ENCODE data around the gene UNC5A. TPM values are rescaled to one million over a fixed set of nuclear protein-coding genes. Genes with fewer than 3 reads are reported as not detected.

UNC5A gene
- total and polyA plus RNA-seq, 9 of the 15 experiments (the other 6 are each of a cell fraction or from before 2014, with no cell fraction given) = not detected

- ATAC-seq (no peak), FAIRE-seq (no peak), DNase-seq (ENCODE audit: extremely low read depth in 1 of 4, low spot score in 3 of 4) (no peak)
- Histone ChIP-seq H3K4me2 (ENCODE audit: insufficient read depth, low read length) (no peak overlapping the region), H3K9me3 (replicated peaks; ENCODE audit: control insufficient read depth, insufficient read depth, low read depth, low read length) (no peaks in the 10 kb centered on the region), H3K9ac (ENCODE audit: insufficient read depth in 1 of 2, low read depth in 2 of 2, low read length in 2 of 2) (no peak overlapping the region), H3K9me1 (ENCODE audit: control insufficient read depth, insufficient read depth, low read length) (peaks cover 3% of the 10 kb centered on the region), H4K20me1 (replicated peaks; ENCODE audit: control insufficient read depth, insufficient read depth, low read length) (0 out of 2 replicates have a peak, but pooled peaks cover 7% of the 10 kb centered on the region), H3K27me3 (ENCODE audit: control insufficient read depth in 2 of 2, insufficient read depth in 2 of 2, low read length in 2 of 2) (peaks cover 4 to 28% of the 10 kb centered on the region in 2 experiments; a peak in 3 of 5 replicates), H2AFZ (ENCODE audit: low read depth, low read length) (no peak overlapping the region), H3K36me3 (ENCODE audit: control insufficient read depth, insufficient read depth, low read length) (no peaks in the 10 kb centered on the region), H3K4me1 (replicated peaks in 1 of 2; ENCODE audit: control insufficient read depth in 2 of 2, insufficient read depth in 2 of 2, low read length in 2 of 2) (no peaks in the 10 kb centered on the region; a peak in 2 of 5 replicates), H3K27ac (ENCODE audit: extremely low read depth, low read depth, low read length) (no peak overlapping the region), H3K4me3 (no peak overlapping the region), H3K79me2 (ENCODE audit: control insufficient read depth, insufficient read depth, low read length) (no peaks in the 10 kb centered on the region)
- TF ChIP-seq MCM7 (IDR thresholded peaks at IDR 0.05) (no peak), SAP30 (IDR thresholded peaks at IDR 0.05; ENCODE audit: borderline replicate concordance, insufficient read depth, low read depth, low read length, poor library complexity, severe bottlenecking) (no peak), STAT5B (CRISPR knock-in tag; IDR thresholded peaks at IDR 0.05) (no peak), CREB1 (IDR thresholded peaks at IDR 0.05) (no peak), CREB1 (CRISPR knock-in tag; IDR thresholded peaks at IDR 0.05) (no peak), BRD9 (IDR thresholded peaks at IDR 0.05; ENCODE audit: low read depth, partially characterized antibody) (no peak), STAT6 (CRISPR knock-in tag; IDR thresholded peaks at IDR 0.05) (no peak), MXI1 (IDR thresholded peaks at IDR 0.05; ENCODE audit: low read depth, low read length) (no peak), TSC22D4 (tag; IDR thresholded peaks at IDR 0.05) (no peak), ZNF41 (CRISPR knock-in tag; conservative IDR thresholded peaks at IDR 0.05) (no peak), ZNF57 (CRISPR knock-in tag; IDR thresholded peaks at IDR 0.05) (no peak), IRF2 (CRISPR knock-in tag; IDR thresholded peaks at IDR 0.05) (no peak), MBD2 (IDR thresholded peaks at IDR 0.05; ENCODE audit: borderline replicate concordance, low read depth) (no peak), ERF (CRISPR knock-in tag; IDR thresholded peaks at IDR 0.05) (no peak), SFPQ (IDR thresholded peaks at IDR 0.05; ENCODE audit: low read depth, low read length) (no peak), KAT2B (IDR thresholded peaks at IDR 0.05; ENCODE audit: low read depth, low read length) (no peak)
- intact Hi-C loops (cut with micrococcal nuclease) (no loop called here), in situ Hi-C loops (cut with MboI) (no loop called here)
- WGBS (ENCODE audit: insufficient coverage, low coverage, missing lambda C conversion rate) = 2% methylated on average over 8 of the region's 9 CpGs
- CTCF ChIA-PET (ENCODE audit: low intra/inter-chr PET ratio) = no interaction called here
- POLR2A ChIA-PET = no interaction called here
- BruUV-seq (replicated peaks) = no TSS peak
Observed at GRCh38 chr5:176830995-176831423, 20.6 kb downstream of the UNC5A start.
